ENCODE results near the gene CFAP92.
A peak's percentile ranks its signal among the peaks of the same experiment; 100 is the strongest.
"Not testable (repeated sequence)": the region's sequence is repeated elsewhere in the genome, so short reads cannot be mapped to it uniquely, and the experiment has no call there.

CFAP92 gene

DNA sequence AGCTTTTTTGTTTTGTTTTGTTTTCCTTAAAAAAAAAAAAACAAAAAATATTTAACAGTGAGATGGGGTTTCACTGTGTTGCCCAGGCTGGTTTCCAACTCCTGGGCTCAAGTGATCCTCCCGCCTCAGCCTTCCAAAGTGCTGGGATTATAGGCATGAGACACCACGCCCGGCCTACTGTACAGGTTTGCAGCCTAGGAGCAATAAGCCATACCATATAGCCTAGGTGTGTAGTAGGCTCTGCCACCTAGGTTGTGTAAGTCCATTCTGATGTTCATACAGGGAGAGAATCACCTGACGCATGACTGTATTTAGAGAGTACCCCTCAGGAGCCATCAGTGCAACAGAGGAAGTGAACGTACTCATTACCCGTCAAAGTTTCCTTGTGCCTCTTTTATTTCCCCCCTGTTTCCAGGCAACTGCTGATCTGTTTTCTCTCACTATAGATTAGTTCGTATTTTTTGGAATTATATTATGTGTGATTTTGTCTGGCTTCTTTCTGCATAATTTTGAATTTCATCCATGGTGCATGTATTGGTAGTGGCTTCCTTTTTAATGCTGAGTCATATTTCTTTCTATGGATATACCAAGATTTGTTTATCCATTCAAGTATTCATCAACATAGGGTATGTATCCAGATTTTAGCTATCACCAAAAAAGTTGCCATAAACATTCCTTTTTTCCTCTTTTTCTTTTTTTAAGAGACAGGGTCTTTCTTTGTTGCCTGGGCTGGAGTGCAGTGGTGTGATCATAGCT lies 104.6 kb downstream of the CFAP92 start:
- no peak for FAIRE-seq

DNA sequence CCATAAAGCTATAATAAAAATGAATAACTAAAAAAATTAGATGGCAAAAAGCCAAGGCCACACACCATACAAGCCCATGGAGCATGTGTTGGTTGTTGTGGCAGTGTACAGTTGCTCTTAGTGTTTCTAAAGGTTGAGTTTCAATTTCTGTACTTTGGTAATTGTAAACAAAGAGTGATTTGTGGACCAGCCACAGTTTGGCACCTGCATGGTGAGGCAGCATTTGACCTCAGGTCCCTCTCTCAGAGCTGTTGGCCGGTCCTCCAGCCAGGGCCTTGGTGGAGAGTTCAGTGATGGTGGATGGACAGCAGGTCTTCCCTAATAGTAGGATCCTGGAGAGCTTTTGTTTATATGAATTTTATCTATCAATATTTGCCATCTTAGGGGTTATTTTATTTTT lies 108.9 kb downstream of the CFAP92 start:
- FAIRE-seq = no peak

DNA sequence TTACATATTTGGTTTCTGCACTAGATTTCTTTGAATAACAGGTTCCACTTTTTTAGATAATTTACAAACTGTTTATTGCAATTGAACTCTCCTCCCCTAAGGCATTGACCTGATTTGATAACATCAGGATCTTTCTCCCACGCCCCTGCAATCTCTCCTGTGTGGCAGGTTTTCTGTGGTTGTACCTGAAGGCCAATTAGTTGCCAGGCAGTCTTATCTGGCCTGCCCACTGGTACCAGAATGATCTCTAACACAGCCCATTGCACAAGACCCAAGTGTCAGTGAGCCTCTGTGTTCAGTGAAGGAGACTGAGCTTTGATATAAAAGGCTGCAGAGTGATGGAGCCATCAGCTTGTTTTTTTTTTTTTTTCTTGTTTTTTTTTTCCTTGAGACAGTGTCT lies 111.2 kb downstream of the CFAP92 start:
- FAIRE-seq = no peak

DNA sequence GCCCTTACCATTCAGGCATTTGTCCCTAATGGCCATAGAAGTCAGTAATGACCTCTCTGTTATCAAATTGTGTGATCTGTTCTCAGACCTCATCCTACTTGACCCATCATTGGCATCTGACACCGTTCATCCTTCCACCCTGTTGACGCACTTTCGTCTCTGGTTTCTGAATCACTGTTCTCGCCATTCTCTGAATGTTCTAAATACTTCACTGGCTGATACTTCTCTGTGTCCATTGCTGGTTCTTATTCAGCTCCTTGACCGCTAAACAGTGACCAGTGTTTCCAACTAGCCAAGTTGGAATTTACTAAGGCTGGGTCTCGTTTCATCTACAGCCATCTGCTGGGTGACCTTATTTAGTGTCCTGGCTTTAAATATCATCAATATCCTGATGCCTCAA lies 112.3 kb downstream of the CFAP92 start:
- no peak for FAIRE-seq

DNA sequence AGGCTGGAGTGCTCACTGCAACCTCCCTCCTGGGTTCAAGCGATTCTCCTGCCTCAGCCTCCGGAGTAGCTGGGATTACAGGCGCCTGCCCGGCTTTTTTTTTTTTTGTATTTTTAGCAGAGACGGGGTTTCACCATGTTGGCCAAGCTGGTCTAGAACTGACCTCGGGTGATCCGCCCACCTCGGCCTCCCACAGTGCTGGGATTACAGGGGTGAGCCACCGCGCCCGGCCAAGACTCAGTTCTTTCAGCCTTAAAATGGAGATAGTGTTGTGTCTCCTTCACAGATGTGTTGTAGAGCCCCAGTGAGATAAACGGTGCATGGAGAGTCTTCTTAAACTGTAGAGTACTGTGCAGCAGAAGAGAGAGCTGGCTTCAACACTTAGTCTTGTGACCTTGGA lies 113.4 kb downstream of the CFAP92 start:
- FAIRE-seq = not testable (repeated sequence)

DNA sequence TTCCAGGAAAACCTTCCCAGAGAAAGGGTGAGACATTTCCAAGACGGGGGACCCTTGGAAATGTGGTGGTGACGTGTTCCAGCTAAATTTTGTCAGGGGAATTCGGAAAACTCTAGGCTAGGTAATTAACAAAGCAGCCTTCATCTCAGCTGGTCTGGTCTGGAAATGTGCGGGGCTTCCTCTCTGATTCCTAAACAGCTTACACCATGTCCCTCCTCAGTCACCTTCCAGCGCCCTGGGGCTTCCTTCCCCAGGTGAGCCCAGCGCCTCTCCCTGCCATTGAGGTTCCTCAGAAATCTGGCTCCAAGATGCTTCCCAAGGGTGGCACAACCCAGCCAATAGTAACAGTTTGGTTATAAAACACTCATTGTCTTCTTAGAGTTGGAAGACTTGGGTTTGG lies 113.9 kb downstream of the CFAP92 start:
- FAIRE-seq = no peak

DNA sequence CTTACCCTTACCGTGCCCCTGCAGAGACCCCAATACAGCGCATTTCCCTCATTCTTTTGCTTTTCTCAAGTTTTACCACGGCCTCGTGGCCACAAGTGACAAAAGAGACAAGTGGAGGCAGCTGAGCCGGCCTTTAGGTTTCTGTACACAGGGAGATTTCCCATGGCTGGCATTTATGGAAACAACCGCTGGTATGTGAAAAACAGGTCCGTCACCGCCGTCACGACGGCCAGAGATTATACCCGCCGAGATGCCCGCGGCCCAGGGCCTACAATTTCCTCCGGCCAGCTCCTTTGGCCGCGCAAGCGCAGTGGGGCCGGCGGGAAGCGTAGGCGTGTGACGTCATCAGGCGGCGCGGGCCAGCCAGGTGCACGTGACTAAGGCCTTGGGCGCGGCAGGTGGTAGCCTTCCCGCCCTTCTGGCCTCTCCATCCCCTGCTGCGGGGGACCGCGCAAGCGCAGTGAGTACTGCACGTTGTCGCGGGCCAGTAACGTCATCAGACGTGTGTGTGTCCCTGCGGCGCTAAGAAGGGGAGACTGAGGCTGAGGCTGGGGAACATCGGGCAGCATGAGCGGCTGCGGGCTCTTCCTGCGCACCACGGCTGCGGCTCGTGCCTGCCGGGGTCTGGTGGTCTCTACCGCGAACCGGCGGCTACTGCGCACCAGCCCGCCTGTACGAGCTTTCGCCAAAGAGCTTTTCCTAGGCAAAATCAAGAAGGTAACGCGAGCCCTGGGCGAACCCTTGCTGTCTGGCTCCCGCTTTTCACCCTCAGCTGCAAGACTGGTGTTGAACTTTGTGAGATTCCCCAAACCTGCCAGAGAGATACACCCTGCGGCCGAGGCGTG lies 114.5 kb downstream of the CFAP92 start, which contains the start of gene ACAD9:
ACAD9 (plus strand) TSS at position 496 of the 845 bp plus-strand sequence; CDS start at position 568, 72 bp downstream.
- peak; percentile 92 for FAIRE-seq

DNA sequence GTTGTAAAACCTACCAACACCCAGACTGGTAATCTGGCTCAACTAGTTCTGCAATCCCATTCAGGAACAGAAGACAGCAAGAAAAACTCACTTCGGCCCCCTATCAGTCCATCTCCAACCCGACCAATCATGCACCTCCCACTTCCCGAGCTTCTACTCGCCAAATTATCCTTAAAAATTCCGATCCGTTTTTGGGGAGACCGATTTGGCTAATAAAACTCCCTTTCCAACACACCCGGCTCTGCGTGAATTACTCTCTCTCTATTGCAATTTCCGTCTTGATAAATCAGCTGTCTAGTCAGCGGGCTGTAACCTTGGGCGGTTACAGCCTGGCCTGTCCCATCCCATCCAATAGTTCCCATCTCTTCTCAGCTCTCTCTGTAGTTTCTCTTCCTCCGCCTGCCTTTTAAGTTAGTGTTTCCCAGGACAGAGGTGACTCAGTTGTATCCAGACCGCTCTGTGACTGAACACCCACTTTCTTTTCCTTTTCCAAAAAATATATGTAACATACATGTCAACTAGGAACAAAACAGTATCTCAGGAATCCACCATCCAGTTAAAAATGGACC lies 115.2 kb downstream of the CFAP92 start:
- FAIRE-seq = no peak

DNA sequence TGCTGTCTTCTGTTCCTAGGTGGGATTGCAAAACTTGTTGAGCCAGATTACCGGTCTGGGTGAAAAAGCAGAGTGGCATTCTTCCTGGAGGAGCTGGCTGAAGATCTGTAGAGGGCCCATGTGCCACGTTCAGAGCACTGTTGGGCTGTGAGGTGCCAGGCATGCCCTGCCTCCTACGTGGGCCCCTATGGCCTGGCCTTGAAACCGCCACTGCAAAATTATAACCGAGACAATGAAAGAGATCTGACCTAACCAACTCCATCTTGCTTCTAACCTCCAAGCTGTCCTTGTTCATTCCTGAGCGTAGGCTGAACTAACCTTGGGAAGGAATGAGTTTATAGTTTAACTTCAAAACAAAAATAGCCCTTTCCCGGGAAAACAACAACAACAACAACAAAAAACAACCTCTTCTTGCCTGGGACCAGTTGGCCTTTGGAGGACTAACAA lies 115.8 kb downstream of the CFAP92 start:
- no peak for FAIRE-seq

DNA sequence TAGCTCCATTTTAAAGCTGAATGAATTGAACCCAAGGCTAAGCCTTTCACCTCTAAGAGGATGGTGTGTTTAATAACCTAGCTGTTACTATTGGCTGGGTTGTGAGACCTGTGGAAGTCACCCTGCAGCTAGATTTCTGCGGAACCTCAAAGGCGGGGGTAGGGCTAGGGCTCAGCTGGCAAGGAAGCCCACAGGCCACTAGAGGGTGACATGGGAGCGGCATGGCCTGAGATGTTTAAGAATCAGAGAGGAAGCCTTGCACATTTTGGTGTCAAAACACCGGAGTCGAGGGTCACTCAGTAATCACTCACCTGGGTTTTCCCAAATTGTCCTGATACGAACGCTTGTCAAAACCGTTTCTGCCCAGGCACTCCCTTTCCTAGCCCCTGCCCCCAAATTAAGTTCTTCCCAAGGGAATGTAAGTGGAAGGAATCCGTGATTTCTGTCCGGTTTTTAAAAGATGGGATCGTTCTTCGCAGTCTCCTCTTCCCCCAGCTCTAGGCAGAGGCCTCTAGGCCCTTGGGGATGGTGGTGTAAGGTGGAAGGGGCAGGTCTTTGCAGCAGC lies 118.2 kb downstream of the CFAP92 start:
- no peak for FAIRE-seq

DNA sequence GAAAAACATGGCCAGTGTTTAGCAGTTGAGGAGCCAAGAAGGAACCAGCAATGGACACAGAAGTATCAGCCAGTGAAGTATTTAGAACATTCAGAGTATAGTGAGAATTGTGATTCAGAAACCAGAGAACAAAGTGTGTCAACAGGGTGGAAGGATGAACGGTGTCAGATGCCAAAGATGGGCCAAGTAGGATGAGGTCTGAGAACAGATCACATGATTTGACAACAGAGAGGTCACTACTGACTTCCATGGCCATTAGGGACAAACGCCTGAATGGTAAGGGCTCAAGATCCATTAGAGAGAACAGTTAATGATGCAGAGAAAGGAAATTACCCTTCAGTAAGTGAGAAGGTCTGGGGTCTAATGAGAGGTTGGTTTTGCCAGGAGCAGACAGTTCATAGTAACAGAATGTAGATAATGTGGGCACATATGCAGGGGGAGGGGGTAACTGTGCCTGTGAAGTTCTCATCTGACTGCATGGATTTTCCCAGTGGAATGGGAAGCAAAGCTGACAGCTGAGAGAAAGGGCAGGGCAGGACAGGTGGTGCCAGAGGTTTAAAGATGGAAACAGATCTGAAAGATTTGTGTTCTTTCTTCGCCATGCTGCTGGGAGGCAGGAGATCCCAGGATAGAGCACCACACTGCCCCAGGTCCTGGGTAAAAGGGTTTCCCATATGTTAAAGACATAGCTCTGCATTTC lies 119.2 kb downstream of the CFAP92 start:
- no peak for FAIRE-seq

DNA sequence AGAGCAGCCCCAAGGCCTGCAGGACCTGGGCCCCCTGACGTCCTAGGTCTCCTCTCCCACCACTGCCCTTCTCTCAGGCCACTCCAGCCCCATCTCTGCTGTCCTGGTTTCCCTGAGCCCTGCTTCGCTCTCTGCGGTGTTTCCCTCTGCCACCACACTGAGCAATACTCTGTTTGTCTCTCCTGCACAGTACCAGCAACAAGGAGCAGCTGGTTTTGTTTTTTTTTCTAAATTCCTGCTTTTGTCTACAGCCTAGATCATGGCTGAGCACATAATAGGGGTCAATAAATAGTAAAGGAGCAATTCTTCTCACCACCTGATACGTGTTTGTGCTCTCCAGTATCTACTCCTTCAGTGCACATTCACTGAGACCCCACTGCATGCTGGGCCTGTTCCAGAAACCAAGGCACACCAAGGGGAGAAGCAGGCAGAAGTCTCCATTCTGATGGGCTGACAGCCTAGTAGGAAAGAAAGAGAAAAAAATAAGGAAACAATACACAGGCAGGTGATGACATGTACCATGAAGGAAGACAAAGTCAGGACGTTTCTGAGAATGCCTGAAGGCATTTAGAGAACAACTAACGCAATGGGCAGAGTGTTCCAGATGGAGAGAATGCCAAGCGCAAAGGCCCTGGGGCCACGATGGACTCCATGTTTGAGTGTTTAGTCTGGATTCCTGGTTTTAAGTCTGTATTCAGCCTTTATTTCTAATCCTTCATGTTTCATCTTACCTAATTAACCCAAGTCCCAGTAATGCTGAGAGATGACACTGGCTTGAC lies 120.4 kb downstream of the CFAP92 start:
- no peak for FAIRE-seq

DNA sequence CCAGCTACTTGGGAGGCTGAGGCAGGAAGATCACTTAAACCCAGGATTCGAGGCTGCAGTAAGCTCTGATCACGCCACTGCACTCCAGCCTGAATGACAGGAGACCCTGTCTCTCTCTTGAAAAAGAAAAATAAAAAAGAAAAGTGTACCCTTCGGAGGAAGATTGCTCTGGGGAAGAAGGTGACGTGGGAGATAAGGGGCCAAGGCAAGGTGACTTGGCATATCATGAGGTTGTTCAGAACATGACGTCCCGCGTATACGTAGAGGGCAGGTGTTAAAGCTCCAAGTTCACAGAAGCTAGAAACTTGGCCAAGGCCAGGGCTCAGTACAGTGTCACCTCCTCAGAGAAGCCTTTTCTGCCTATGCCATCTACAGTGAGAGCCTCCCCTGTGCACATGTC lies 121.1 kb downstream of the CFAP92 start:
- FAIRE-seq = no peak

DNA sequence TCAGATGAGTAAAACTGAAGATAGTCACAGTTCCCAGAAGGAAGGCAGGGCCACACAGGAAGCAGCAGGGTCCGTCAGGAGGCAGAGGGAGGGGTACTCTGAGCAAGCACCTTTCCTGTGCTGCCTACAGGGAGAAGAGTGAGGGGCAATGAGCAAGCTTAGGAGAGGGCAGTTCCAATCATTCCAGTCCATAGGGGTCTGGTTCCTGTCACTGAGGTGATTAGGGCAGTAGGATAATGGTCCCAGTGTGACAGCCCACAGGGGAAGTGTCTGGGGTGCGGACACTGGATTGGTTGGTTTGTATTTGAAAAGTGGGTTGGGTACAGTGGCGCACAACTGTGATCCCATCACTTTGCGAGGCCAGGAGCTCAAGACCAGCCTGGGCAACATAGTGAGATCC lies 121.6 kb downstream of the CFAP92 start:
- no peak for FAIRE-seq

DNA sequence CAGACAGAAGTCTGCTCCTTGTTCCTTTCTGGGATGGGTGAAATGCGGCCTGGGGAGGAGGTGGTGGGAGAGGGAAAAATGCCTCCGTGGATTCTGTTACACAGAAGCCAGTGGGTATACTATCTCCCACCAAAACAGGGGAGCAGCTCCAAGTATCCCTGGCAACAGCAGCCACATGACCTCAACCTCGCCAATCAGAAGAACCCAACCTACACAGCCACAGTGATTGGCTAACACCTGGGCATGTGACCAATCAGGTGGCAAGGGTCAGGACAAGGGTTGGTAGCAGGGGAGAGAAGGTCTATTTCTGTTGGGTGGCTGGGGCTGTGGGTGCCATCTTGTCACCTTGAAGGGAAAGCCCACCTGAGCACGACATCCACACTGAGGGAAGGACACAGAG lies 123.5 kb downstream of the CFAP92 start:
- FAIRE-seq = no peak

DNA sequence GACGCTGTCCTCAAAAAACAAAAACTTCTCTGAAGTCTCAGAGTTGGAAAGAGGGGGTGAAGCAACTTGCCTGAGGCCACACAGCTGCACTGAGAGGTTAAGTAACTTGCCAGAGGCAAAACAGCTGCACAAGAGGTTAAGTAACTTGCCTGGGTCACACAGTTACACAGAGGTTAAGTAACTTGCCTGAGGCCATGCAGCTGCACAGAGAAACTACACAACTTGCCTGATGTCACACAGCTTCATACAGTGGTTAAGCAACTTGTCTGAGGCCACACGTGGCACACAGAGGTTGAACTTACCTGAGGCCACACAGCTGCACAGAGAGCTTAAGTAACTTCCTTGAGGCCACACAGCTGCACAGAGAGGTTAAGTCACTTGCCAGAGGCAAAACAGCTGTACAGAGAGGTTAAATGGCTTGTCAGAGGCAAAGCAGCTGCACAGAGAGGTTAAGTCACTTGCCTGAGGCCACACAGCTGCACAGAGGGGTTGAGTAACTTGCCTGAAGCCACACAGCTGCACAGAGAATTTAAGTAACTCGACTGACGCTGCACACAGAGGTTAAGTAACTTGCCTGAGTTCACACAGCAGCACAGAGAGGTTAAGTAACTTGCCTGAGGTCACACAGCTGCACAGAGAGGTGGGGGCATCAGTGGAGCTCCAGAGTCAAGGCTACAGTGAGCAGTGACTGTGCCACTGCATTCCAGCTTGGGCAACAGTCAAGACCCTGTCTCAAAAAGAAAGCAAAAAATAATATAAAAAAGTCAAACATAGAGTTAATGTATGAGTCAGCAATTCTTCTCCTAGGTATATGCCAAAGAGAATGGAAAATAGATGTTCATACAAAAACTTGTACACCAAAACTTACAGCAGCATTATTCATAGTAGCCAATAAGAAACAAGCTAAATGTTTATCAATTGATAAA lies 126.4 kb downstream of the CFAP92 start:
- no peak for FAIRE-seq

DNA sequence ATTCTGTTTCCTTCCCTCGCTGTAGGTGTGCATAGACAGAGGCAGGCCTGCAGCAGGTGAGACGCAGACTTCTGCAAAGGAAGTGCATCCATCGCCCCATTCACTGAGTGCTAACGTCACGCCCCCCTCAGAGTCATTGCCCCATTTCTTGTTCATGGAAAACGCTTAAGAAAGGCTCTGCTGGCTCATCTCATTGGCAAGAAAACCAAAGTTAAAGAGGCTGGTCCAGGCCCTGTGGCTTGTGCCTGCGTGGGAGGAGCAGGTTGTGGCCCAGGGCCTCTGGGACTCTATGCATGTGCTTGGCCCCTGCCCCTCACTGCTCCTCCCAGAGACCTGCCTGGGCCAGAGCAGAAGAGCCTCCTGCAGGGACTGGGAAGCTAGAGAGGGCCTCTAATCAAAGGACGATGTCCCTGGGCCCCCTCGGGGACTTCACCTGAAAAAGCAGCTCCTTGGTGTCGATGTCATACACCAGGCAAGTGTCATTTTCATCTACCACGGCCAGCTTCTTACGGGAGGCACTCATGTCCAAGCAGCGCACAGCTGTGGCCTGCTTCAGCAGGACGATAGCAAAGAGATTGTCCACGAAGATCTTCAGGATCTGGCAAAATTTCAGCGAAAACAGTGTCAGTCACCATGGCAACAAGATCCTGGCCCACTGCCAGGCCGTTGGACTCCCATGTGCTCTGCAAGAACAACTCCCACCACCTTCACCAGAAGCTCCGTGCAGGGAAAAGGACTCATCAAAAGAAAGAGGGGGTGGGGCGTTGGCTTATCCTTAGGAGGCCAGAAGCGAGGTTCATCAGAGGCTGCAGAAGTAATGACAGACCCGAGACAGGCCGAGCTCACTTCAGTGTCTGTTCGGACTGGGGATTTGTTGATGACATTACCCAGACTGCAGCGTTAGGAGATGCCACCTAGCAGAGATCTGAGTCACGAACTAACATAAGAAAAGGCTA lies 128.7 kb downstream of the CFAP92 start:
- FAIRE-seq = not testable (repeated sequence)

DNA sequence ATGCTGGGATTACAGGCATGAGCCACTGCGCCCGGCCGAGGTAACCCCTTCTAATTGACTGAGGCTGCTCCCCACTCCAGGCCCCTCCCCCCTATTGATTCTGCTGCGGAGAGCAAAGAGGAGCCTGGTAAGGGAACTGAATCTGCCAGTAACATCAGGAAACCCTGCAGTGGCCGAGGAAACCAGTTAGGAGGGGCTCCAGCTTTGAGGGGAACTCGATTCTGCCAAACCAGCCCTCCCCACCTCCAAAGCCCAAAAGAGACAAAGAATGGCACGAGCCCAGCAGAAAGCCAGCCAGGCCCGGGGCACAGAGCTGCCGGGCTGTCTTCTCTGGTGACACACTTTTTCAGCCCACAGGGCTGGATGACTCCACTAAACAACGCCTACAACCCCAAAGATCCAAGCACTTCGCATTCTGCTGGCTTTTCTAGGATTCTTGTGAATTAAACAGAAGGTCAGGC lies 129.5 kb downstream of the CFAP92 start:
- no peak for FAIRE-seq

DNA sequence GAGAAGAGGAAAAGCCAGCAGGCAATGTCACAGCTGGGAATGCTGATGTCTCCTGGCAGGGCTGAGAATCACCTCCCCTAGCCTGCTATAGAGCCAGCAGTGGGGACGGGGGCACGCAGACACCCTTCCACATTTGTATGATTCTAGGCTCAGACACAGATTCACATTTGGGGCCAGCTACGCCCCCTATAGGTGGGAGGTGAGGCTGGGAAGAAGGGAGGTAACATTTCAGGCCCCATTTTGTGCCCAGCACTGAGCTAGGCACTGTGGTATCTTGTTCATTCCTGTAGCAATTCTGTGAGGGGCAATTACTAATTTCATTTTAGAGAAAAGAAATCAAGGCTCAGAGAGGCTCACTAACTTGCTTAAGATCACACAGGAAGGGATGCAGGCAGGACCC lies 130.3 kb downstream of the CFAP92 start:
- FAIRE-seq = no peak

All from G401.6 (cell line).